K562 treated with DMSO at 1 percent for 24 hours (cell line): Measurements from ENCODE around the gene C15orf62. TPM values are rescaled to one million over a fixed set of nuclear protein-coding genes. Genes with fewer than 3 reads are reported as not detected.

Experiments used
- total RNA-seq: library from RNA; unstranded; fragments of 300-600 nt; gene quantifications from 2 replicates; pipeline ENCODE4 v1.2.3, GENCODE V29; 2022; ENCODE audit warnings: low read depth; ENCODE audit not compliant: insufficient read depth

The C15orf62 gene
- 5.1 and 6.2 TPM in 2 replicates for total RNA-seq

DNA sequence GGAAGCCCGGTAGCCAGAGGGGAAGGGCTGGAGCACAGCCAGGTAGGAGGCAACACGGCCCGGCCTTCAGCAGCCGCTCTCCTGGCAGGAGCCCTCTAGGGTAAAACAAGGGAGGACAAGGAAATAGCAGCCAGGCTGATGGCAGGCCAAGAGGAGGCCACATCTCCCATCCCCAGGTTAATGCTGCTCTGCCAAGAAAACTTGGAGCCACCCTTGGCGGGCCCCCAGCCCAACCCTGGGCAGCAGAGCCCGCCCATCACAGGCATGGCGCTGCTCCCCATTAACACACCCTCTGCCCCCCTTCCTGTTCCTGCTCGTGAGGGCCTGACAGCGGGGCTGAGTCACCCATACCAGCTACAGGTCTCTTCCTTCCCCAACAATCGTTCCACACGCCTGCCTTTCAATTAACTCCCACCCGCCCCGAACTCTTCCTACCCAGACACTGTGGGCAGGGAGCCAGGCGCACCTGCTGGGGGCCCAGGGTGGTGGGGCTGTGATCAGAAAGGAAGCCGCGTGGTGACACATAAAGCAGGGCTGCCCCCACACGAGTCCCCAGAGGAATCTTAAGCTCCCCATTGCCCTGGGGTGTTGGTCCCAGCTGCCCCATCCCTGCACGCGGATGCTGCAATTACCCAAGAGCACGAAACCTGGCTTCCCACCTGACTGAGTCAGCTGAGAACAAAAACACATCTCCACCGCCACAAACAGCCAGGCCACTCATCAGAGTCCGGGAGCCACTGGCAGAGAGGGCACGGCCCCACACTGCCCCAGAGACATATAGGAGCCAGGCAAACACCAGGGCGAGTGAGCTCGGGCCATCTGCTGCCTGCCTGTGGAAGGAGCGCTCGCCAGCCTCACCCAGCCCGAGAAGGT lies at the start of gene C15orf62:
Gene C15orf62 (plus strand): TSS at position 707 of the 873 bp plus-strand sequence. CDS start 516 bp downstream, outside the sequence.

DNA sequence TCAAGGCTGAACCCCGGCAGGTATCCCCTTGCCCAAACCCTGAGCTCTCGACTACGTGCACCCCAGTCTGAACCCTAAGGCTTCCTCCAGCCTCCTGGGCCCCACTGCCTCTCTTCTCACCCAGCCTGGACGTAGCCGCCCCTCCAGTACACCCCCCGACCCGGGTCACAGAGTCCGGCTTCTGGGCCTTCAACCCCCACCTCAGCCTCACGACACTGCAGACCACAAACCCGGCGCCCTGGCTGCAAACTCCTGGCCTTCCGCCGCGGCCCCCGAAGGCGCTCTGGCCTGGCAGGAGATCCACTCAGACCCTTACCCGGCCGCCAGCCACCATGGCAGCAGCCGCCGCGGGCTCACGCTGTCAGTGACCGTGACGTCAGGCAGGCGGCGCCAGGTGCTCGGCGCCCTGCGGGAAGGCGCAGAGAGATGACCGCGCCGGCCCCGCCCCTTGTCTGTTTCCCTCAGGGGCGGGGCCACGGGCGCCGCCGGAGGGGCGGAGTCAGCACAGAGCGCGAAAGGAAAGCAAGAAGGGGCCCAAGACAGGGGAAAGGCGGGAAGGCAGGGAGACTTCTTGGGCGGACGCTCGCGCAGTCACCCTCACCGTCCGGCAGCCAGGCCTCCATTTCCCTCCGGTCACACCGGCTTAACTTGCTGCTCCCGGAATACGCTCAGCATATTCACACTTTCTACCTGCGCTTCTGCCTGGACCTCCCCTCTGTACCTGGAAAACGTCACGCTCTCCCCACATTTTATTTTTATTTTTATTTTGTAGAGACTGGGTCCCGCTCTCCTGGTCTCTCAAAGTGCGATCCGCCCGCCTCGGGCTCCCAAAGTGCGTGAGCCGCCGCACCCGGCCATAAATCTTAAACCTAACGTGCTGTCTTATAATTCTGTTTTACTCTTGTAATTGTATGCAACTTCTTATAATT lies 14.6 kb upstream of the C15orf62 start, which contains the start of gene RMDN3:
Gene RMDN3 (minus strand): TSS at position 372 of the 929 bp plus-strand sequence. CDS start 471 bp downstream, outside the sequence.

GRCh38 chr15:40763801-40764628 lies 5.8 kb upstream of the C15orf62 start, which contains the start of gene GCHFR:
TSS of gene GCHFR (plus strand) at chr15:40764068. CDS start at chr15:40764181, 113 bp downstream.

DNA sequence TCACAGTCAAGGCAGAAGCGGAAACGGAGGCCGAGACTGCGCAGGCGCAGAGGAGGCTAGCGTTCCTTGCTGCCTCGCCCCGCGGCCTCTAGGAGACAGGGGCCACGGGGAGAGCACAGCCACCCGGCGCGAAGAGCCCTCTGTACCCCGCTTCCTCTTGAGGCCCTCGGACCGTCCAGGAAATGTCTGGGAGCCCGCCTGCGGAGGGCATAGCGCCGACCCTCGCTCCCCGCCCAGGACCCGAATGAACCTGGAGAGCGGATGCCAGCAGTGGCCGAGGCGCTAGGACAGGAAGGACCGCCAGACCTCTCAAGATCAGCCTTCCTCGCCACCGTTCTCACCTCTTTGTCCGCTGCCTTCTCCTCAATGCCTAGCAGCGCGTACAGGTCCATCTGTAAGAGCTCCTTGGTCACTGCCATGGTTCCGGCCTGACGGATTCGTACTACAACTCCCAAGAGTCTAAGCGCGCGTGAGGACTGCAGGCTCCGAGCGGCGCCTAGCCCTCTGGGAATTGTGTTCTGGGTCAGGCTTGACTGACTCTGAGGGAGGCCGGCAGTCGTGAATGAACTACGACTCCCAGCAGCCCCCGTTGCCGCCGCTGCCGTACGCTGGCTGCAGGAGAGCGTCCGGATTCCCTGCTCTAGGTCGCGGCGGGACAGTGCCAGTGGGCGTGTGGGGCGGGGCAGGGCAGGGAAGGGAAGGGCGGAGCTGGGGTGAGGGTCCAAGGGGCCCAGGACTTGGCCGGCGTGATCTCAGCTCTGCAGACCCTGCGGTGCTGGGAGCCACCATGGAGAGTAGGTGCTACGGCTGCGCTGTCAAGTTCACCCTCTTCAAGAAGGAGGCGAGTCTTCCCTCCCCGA lies 37.5 kb downstream of the C15orf62 start, which contains the start of the genes DNAJC17 and ZFYVE19:
Gene DNAJC17 (minus strand): TSS at position 446 of the 860 bp plus-strand sequence. CDS start 27 bp downstream, at position 419.
Gene ZFYVE19 (plus strand): TSS at position 62 of the 860 bp plus-strand sequence. CDS start 501 bp downstream, at position 563.

Other genes starting within 250 kb of the C15orf62 start
- gene CCDC32, start 204.9 kb upstream of the C15orf62 start, total RNA-seq, result 19.0 and 22.3 TPM in 2 replicates
- gene RPUSD2, start 200.7 kb upstream of the C15orf62 start, total RNA-seq, result 16.3 and 18.3 TPM in 2 replicates
- 14.3 and 18.8 TPM in 2 replicates for gene KNL1, start 175.7 kb upstream of the C15orf62 start, total RNA-seq
- gene RAD51, start 74.8 kb upstream of the C15orf62 start, total RNA-seq, result 28.1 and 32.5 TPM in 2 replicates
- 45.3 and 54.5 TPM in 2 replicates for gene RMDN3, start 14.7 kb upstream of the C15orf62 start, total RNA-seq
- gene GCHFR, start 5.9 kb upstream of the C15orf62 start, total RNA-seq, result 145 and 153 TPM in 2 replicates
- gene ZFYVE19, start 37.1 kb downstream of the C15orf62 start, total RNA-seq, result 57.2 and 62.1 TPM in 2 replicates
- 14.4 and 18.0 TPM in 2 replicates for gene DNAJC17, start 37.5 kb downstream of the C15orf62 start, total RNA-seq
- not detected in 2 replicates for gene PPP1R14D, start 58.7 kb downstream of the C15orf62 start, total RNA-seq
- 9.2 and 10.3 TPM in 2 replicates for gene SPINT1, start 74.1 kb downstream of the C15orf62 start, total RNA-seq
- gene RHOV, start 104.3 kb downstream of the C15orf62 start, total RNA-seq, result 1.9 and 2.5 TPM in 2 replicates
- gene VPS18, start 124.5 kb downstream of the C15orf62 start, total RNA-seq, result 40.9 and 42.3 TPM in 2 replicates
- 0.91 and 1.6 TPM in 2 replicates for gene DLL4, start 159.4 kb downstream of the C15orf62 start, total RNA-seq
- gene CHAC1, start 183.5 kb downstream of the C15orf62 start, total RNA-seq, result 82.9 and 89.4 TPM in 2 replicates